Mucosa of stomach (tissue), 1 donor: ENCODE measurements around the gene L1CAM.

Experiments used
- H3K27me3 ChIP-seq: one replicate; pipeline ENCODE4 v1.7.0; 2013; ENCODE audit warnings: mild to moderate bottlenecking, low read length; ENCODE audit not compliant: control insufficient read depth, insufficient read depth
- H3K36me3 ChIP-seq: one replicate; pipeline ENCODE4 v1.7.0; 2013; ENCODE audit warnings: low read length; ENCODE audit not compliant: control insufficient read depth, insufficient read depth
- H3K4me1 ChIP-seq: one replicate; pipeline ENCODE4 v1.7.0; 2013; ENCODE audit warnings: mild to moderate bottlenecking, low read length; ENCODE audit not compliant: control insufficient read depth, insufficient read depth
- H3K4me3 ChIP-seq: one replicate; pipeline ENCODE4 v1.7.0; 2013; ENCODE audit warnings: low read length
- H3K9ac ChIP-seq: one replicate; pipeline ENCODE4 v1.7.0; 2013; ENCODE audit warnings: mild to moderate bottlenecking, low read length, moderate library complexity
- H3K9me3 ChIP-seq: one replicate; pipeline ENCODE4 v1.7.0; 2013; ENCODE audit warnings: mild to moderate bottlenecking, low read length, moderate library complexity; ENCODE audit not compliant: control insufficient read depth
- donor health status: Pancreatic carcinoma.

L1CAM gene

GRCh38 chrX:153907456-153907855, 21.5 kb upstream of the L1CAM start:
- Histone ChIP-seq H3K4me1 (no peaks in the 10 kb centered on the region), H3K9me3 (no peaks in the 10 kb centered on the region), H3K36me3 (no peaks in the 10 kb centered on the region), H3K4me3 (no peak overlapping the region), H3K27me3 (no peaks in the 10 kb centered on the region), H3K9ac (no peak overlapping the region)

GRCh38 chrX:153906126-153906917, 20.3 kb upstream of the L1CAM start:
- Histone ChIP-seq H3K36me3 (no peaks in the 10 kb centered on the region), H3K9me3 (no peaks in the 10 kb centered on the region), H3K27me3 (no peaks in the 10 kb centered on the region), H3K9ac (no peak overlapping the region), H3K4me3 (no peak overlapping the region), H3K4me1 (no peaks in the 10 kb centered on the region)

GRCh38 chrX:153905481-153906095, 19.6 kb upstream of the L1CAM start:
- Histone ChIP-seq H3K4me3 (no peak overlapping the region), H3K9ac (no peak overlapping the region), H3K27me3 (no peaks in the 10 kb centered on the region), H3K36me3 (no peaks in the 10 kb centered on the region), H3K4me1 (no peaks in the 10 kb centered on the region), H3K9me3 (no peaks in the 10 kb centered on the region)

GRCh38 chrX:153903991-153904957, 18.3 kb upstream of the L1CAM start, which contains the start of gene AVPR2:
TSS of gene AVPR2 (plus strand) at chrX:153904673. CDS start at chrX:153905146, 473 bp downstream.
- H3K4me3 ChIP-seq: no peak within 1 kb of the TSS
- H3K27me3 ChIP-seq: no peaks in the 10 kb centered on the region
- no peaks in the 10 kb centered on the region for H3K4me1 ChIP-seq
- H3K9me3 ChIP-seq: no peaks in the 10 kb centered on the region
- no peak within 1 kb of the TSS for H3K9ac ChIP-seq
- no peaks in the 10 kb centered on the region for H3K36me3 ChIP-seq

GRCh38 chrX:153903238-153903980, 17.4 kb upstream of the L1CAM start:
- no peaks in the 10 kb centered on the region for H3K27me3 ChIP-seq
- no peak overlapping the region for H3K9ac ChIP-seq
- H3K4me3 ChIP-seq: no peak overlapping the region
- no peaks in the 10 kb centered on the region for H3K4me1 ChIP-seq
- H3K9me3 ChIP-seq: no peaks in the 10 kb centered on the region
- no peaks in the 10 kb centered on the region for H3K36me3 ChIP-seq

- Histone ChIP-seq H3K9me3 (no peaks in the 10 kb centered on the region), H3K9ac (no peak overlapping the region), H3K36me3 (no peaks in the 10 kb centered on the region), H3K4me3 (no peak overlapping the region), H3K27me3 (no peaks in the 10 kb centered on the region), H3K4me1 (no peaks in the 10 kb centered on the region)
These were observed 16.4 kb upstream of the L1CAM start for GRCh38 chrX:153902385-153902784.

GRCh38 chrX:153901753-153902140, 15.8 kb upstream of the L1CAM start:
- H3K9me3 ChIP-seq: no peaks in the 10 kb centered on the region
- H3K27me3 ChIP-seq: no peaks in the 10 kb centered on the region
- no peak overlapping the region for H3K9ac ChIP-seq
- no peaks in the 10 kb centered on the region for H3K36me3 ChIP-seq
- H3K4me3 ChIP-seq: no peak overlapping the region
- no peaks in the 10 kb centered on the region for H3K4me1 ChIP-seq

- Histone ChIP-seq H3K9me3 (no peaks in the 10 kb centered on the region), H3K36me3 (no peaks in the 10 kb centered on the region), H3K4me3 (no peak overlapping the region), H3K9ac (no peak overlapping the region), H3K27me3 (no peaks in the 10 kb centered on the region), H3K4me1 (no peaks in the 10 kb centered on the region)
These were observed 15.1 kb upstream of the L1CAM start for GRCh38 chrX:153900831-153901752.

- H3K27me3 ChIP-seq: no peaks in the 10 kb centered on the region
These were observed 11.9 kb upstream of the L1CAM start for GRCh38 chrX:153897899-153898298.

GRCh38 chrX:153889123-153889522, 3.1 kb upstream of the L1CAM start:
- Histone ChIP-seq H3K9ac (no peak overlapping the region), H3K9me3 (no peaks in the 10 kb centered on the region), H3K4me1 (peaks cover 6% of the 10 kb centered on the region), H3K4me3 (no peak overlapping the region), H3K27me3 (peaks cover 23% of the 10 kb centered on the region), H3K36me3 (no peaks in the 10 kb centered on the region)

More at GRCh38 chrX:153897899-153898298, 11.9 kb upstream of the L1CAM start:
- Histone ChIP-seq H3K36me3 (no peaks in the 10 kb centered on the region), H3K9ac (no peak overlapping the region), H3K4me1 (no peaks in the 10 kb centered on the region), H3K9me3 (no peaks in the 10 kb centered on the region), H3K4me3 (no peak overlapping the region)

- H3K4me1 ChIP-seq: peaks cover 6% of the 10 kb centered on the region
- no peak overlapping the region for H3K9ac ChIP-seq
- no peak overlapping the region for H3K4me3 ChIP-seq
- H3K36me3 ChIP-seq: no peaks in the 10 kb centered on the region
- H3K9me3 ChIP-seq: no peaks in the 10 kb centered on the region
- H3K27me3 ChIP-seq: peaks cover 30% of the 10 kb centered on the region
These were observed 2.4 kb upstream of the L1CAM start for GRCh38 chrX:153888344-153888743.
